GM12878 (cell line): ENCODE data around the gene PRKAG3. TPM values are rescaled to one million over a fixed set of nuclear protein-coding genes. Genes with fewer than 3 reads are reported as not detected.

ENCODE experiments used
- BRCA1 ChIP-seq: IDR thresholded peaks from 2 replicates; pipeline ENCODE4 v1.6.1; 2011; ENCODE audit warnings: low read depth, low read length, improper control_type of control experiment
- CBFB ChIP-seq: IDR thresholded peaks from 2 replicates; pipeline ENCODE4 v1.6.1; 2016; ENCODE audit warnings: antibody characterized with exemption, low read depth
- CHD1 ChIP-seq: IDR thresholded peaks from 2 replicates; pipeline ENCODE4 v1.6.1; 2012; ENCODE audit warnings: low read depth, low read length, improper control_type of control experiment
- DPF2 ChIP-seq: fragments of 450-650 bp; IDR thresholded peaks from 2 replicates; pipeline ENCODE4 v1.6.1; 2017; ENCODE audit warnings: mild to moderate bottlenecking
- FOS ChIP-seq: IDR thresholded peaks from 3 replicates; pipeline ENCODE4 v1.6.1; 2011; ENCODE audit warnings: borderline replicate concordance; ENCODE audit not compliant: insufficient read length; ENCODE audit errors: extremely low read depth
- FOXM1 ChIP-seq: IDR thresholded peaks from 2 replicates; pipeline ENCODE4 v1.6.1; 2012; ENCODE audit warnings: low read depth, mild to moderate bottlenecking, inconsistent platforms, low read length, moderate library complexity
- JUNB ChIP-seq: IDR thresholded peaks from 2 replicates; pipeline ENCODE4 v1.6.1; 2016; ENCODE audit warnings: antibody characterized with exemption, mild to moderate bottlenecking
- MTA2 ChIP-seq: fragments of 450-650 bp; IDR thresholded peaks from 2 replicates; pipeline ENCODE4 v1.6.1; 2016; ENCODE audit warnings: low read depth, mild to moderate bottlenecking, moderate library complexity
- NBN ChIP-seq: fragments of 450-650 bp; IDR thresholded peaks from 2 replicates; pipeline ENCODE4 v1.6.1; 2016
- NFIC ChIP-seq: IDR thresholded peaks from 2 replicates; pipeline ENCODE4 v1.6.1; 2012; ENCODE audit warnings: low read depth, mild to moderate bottlenecking, inconsistent platforms, low read length, moderate library complexity
- NFYB ChIP-seq: IDR thresholded peaks from 2 replicates; pipeline ENCODE4 v1.6.1; 2011; ENCODE audit warnings: low read depth, mild to moderate bottlenecking, low read length, improper control_type of control experiment, moderate library complexity; ENCODE audit not compliant: insufficient read depth
- NRF1 ChIP-seq: conservative IDR thresholded peaks from 2 replicates; pipeline ENCODE4 v1.6.1; 2011; ENCODE audit warnings: mild to moderate bottlenecking, low read depth, low read length, improper control_type of control experiment
- PAX5 ChIP-seq: IDR thresholded peaks from 2 replicates; pipeline ENCODE4 v1.6.1; 2011; ENCODE audit warnings: low read depth, low read length, borderline replicate concordance
- RCOR1 ChIP-seq: conservative IDR thresholded peaks from 2 replicates; pipeline ENCODE4 v1.6.1; 2012; ENCODE audit warnings: low read depth, low read length, improper control_type of control experiment
- RUNX3 ChIP-seq: IDR thresholded peaks from 2 replicates; pipeline ENCODE4 v1.6.1; 2012; ENCODE audit warnings: low read length, inconsistent platforms
- SP1 ChIP-seq: IDR thresholded peaks from one replicate; pipeline ENCODE4 v1.6.1; 2011; ENCODE audit warnings: low read depth, low read length
- TBL1XR1 ChIP-seq: IDR thresholded peaks from 2 replicates; pipeline ENCODE4 v1.6.1; 2012; ENCODE audit warnings: low read depth, low read length, improper control_type of control experiment
- TCF3 ChIP-seq: IDR thresholded peaks from 2 replicates; pipeline ENCODE4 v1.6.1; 2012; ENCODE audit warnings: low read depth, mild to moderate bottlenecking, low read length, borderline replicate concordance; ENCODE audit not compliant: insufficient read depth
- ZSCAN29 ChIP-seq: fragments of 450-650 bp; IDR thresholded peaks from 2 replicates; pipeline ENCODE4 v1.6.1; 2017; ENCODE audit warnings: mild to moderate bottlenecking, moderate library complexity
- polyA plus RNA-seq, 11 experiments: library from polyadenylated mRNA; depleted of rRNA in 4 of 11; unstranded in 6 of 11; stranded (reverse) in 5 of 11; fragments of >200 nt; fragmentation: Nextera tagmentation in 4 of 11; fragmentation: Illumina TruSeq in 1 of 11; extraction: Ambion mirVana in 4 of 11; extraction: Trizol in 1 of 11; gene quantifications; 1 replicate in 1 of 11; 2 replicates in 10 of 11; pipeline versions ENCODE4 v1.2.1 to v1.2.3, GENCODE V29; 2011 to 2016; ENCODE audit warnings: inconsistent platforms in 2 of 11, missing spikeins in 2 of 11, low read depth in 1 of 11
- total RNA-seq, 4 experiments: library from RNA; depleted of rRNA in 3 of 4; stranded (reverse); fragments of >200 nt in 3 of 4; fragmentation: Illumina TruSeq in 1 of 4; extraction: Trizol in 1 of 4; gene quantifications; 2 replicates each; pipeline versions ENCODE4 v1.2.1 to v1.2.3, GENCODE V29; 2013 to 2021
- TF ChIP-seq, protein P1 (sequence below), 3 experiments: IDR thresholded peaks in 2 of 3; conservative IDR thresholded peaks in 1 of 3; 2 replicates each; pipeline ENCODE4 v1.5.1; 2011; ENCODE audit warnings: low read depth in 3 of 3, low read length in 3 of 3, mild to moderate bottlenecking in 3 of 3, control low read depth in 2 of 3, moderate library complexity in 2 of 3, inconsistent platforms in 1 of 3, mixed read lengths in 1 of 3; ENCODE audit not compliant: control insufficient read depth in 2 of 3, insufficient read depth in 1 of 3; ENCODE audit errors: extremely low read depth in 1 of 3
- TF ChIP-seq, protein P2 (sequence below): fragments of 450-650 bp; formaldehyde crosslinking; IDR thresholded peaks from 2 replicates; pipeline ENCODE4 v1.5.0; 2022; ENCODE audit warnings: mild to moderate bottlenecking, missing genetic modification characterization
- TF ChIP-seq, protein P3 (sequence below): IDR thresholded peaks from 2 replicates; pipeline ENCODE4 v1.6.1; 2012; ENCODE audit warnings: mild to moderate bottlenecking, low read depth, low read length
- TF ChIP-seq, protein P4 (sequence below): IDR thresholded peaks from 2 replicates; pipeline ENCODE4 v1.6.1; 2011; ENCODE audit warnings: low read depth, mild to moderate bottlenecking, low read length, moderate library complexity, borderline replicate concordance; ENCODE audit errors: extremely low read depth

PRKAG3 gene
- total and polyA plus RNA-seq, 10 of the 15 experiments (the other 5 are each of a cell fraction or from before 2014, with no cell fraction given): 0.04 to 0.12 (median 0.06) TPM; not detected in 7

DNA sequence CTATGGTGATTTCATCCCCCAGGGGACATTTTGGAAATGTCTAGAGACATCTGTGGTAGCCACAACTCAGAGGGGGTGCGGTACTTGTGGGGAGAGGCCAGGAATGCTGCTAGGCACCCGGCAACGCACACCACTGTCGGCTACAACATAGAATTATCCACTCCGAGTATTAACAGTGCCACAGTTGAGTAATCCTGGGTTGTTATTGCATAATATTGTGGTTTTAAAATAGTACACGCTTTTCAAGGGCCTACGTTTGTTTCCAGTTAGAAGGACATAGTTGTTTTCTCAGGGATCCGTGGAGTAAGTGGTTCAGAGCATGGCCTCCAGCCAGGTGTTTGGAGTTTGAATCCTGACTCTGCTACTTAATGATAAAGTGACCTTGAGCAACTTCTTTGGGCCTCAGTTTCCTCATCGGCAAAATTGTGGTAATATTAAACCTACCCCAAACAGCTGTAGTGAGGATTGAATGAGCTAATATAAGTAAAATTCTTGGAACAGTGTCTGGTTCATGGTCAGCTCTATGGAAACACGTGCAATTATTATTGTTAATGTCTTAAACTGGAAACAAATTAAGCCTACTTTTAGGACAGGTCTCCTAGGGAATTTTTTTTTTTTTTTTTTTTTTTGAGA, 25.1 kb downstream of the PRKAG3 start (continued):
- TF ChIP-seq SP1 (no peak), CBFB (peak; percentile 59; the same call in 1 of the 2 replicates), TCF3 (no peak), ZSCAN29 (no peak), TBL1XR1 (no peak), CHD1 (no peak), RCOR1 (no peak), DPF2 (peak; percentile 35; the same call in 1 of the 2 replicates), BRCA1 (no peak), FOS (no peak), RUNX3 (peak; percentile 93), NFIC (0 out of 2 replicates have a peak, but pooled peaks have one; percentile 23), NFYB (no peak), FOXM1 (peak; percentile 52; the same call in 1 of the 2 replicates), NBN (no peak), JUNB (peak; percentile 22; the same call in 1 of the 2 replicates), NRF1 (no peak), MTA2 (no peak), PAX5 (0 out of 2 replicates have a peak, but pooled peaks have one; percentile 11)
- TF ChIP-seq, protein P1, sequence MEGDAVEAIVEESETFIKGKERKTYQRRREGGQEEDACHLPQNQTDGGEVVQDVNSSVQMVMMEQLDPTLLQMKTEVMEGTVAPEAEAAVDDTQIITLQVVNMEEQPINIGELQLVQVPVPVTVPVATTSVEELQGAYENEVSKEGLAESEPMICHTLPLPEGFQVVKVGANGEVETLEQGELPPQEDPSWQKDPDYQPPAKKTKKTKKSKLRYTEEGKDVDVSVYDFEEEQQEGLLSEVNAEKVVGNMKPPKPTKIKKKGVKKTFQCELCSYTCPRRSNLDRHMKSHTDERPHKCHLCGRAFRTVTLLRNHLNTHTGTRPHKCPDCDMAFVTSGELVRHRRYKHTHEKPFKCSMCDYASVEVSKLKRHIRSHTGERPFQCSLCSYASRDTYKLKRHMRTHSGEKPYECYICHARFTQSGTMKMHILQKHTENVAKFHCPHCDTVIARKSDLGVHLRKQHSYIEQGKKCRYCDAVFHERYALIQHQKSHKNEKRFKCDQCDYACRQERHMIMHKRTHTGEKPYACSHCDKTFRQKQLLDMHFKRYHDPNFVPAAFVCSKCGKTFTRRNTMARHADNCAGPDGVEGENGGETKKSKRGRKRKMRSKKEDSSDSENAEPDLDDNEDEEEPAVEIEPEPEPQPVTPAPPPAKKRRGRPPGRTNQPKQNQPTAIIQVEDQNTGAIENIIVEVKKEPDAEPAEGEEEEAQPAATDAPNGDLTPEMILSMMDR (IDR thresholded peaks at IDR 0.05 in 2 of 3, conservative IDR thresholded peaks at IDR 0.05 in 1 of 3; ENCODE audit: control insufficient read depth in 2 of 3, extremely low read depth in 1 of 3, insufficient read depth in 1 of 3, low read depth in 3 of 3, low read length in 3 of 3): no peak
- TF ChIP-seq, protein P2, sequence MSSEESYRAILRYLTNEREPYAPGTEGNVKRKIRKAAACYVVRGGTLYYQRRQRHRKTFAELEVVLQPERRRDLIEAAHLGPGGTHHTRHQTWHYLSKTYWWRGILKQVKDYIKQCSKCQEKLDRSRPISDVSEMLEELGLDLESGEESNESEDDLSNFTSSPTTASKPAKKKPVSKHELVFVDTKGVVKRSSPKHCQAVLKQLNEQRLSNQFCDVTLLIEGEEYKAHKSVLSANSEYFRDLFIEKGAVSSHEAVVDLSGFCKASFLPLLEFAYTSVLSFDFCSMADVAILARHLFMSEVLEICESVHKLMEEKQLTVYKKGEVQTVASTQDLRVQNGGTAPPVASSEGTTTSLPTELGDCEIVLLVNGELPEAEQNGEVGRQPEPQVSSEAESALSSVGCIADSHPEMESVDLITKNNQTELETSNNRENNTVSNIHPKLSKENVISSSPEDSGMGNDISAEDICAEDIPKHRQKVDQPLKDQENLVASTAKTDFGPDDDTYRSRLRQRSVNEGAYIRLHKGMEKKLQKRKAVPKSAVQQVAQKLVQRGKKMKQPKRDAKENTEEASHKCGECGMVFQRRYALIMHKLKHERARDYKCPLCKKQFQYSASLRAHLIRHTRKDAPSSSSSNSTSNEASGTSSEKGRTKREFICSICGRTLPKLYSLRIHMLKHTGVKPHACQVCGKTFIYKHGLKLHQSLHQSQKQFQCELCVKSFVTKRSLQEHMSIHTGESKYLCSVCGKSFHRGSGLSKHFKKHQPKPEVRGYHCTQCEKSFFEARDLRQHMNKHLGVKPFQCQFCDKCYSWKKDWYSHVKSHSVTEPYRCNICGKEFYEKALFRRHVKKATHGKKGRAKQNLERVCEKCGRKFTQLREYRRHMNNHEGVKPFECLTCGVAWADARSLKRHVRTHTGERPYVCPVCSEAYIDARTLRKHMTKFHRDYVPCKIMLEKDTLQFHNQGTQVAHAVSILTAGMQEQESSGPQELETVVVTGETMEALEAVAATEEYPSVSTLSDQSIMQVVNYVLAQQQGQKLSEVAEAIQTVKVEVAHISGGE (CRISPR knock-in tag): no peak
- TF ChIP-seq, protein P3, sequence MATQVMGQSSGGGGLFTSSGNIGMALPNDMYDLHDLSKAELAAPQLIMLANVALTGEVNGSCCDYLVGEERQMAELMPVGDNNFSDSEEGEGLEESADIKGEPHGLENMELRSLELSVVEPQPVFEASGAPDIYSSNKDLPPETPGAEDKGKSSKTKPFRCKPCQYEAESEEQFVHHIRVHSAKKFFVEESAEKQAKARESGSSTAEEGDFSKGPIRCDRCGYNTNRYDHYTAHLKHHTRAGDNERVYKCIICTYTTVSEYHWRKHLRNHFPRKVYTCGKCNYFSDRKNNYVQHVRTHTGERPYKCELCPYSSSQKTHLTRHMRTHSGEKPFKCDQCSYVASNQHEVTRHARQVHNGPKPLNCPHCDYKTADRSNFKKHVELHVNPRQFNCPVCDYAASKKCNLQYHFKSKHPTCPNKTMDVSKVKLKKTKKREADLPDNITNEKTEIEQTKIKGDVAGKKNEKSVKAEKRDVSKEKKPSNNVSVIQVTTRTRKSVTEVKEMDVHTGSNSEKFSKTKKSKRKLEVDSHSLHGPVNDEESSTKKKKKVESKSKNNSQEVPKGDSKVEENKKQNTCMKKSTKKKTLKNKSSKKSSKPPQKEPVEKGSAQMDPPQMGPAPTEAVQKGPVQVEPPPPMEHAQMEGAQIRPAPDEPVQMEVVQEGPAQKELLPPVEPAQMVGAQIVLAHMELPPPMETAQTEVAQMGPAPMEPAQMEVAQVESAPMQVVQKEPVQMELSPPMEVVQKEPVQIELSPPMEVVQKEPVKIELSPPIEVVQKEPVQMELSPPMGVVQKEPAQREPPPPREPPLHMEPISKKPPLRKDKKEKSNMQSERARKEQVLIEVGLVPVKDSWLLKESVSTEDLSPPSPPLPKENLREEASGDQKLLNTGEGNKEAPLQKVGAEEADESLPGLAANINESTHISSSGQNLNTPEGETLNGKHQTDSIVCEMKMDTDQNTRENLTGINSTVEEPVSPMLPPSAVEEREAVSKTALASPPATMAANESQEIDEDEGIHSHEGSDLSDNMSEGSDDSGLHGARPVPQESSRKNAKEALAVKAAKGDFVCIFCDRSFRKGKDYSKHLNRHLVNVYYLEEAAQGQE: no peak
- TF ChIP-seq, protein P4, sequence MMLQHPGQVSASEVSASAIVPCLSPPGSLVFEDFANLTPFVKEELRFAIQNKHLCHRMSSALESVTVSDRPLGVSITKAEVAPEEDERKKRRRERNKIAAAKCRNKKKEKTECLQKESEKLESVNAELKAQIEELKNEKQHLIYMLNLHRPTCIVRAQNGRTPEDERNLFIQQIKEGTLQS: no peak
